AG09309 (cell line): ENCODE data around the gene ADK.

Source experiments
- DNase-seq: peaks from one replicate; pipeline ENCODE4 v3.0.0-alpha.2; 2010; ENCODE audit warnings: low read depth
- H3K4me3 ChIP-seq: 2 replicates; pipeline ENCODE4 v1.5.1; 2011; ENCODE audit warnings: mild to moderate bottlenecking, low read depth, low read length, moderate library complexity; ENCODE audit not compliant: control insufficient read depth
- CTCF ChIP-seq: IDR thresholded peaks from 2 replicates; pipeline ENCODE4 v1.5.1; 2011; ENCODE audit warnings: mild to moderate bottlenecking, low read depth, low read length, inconsistent platforms; ENCODE audit not compliant: insufficient read depth, control insufficient read depth; ENCODE audit errors: missing control alignments

Gene ADK

DNA sequence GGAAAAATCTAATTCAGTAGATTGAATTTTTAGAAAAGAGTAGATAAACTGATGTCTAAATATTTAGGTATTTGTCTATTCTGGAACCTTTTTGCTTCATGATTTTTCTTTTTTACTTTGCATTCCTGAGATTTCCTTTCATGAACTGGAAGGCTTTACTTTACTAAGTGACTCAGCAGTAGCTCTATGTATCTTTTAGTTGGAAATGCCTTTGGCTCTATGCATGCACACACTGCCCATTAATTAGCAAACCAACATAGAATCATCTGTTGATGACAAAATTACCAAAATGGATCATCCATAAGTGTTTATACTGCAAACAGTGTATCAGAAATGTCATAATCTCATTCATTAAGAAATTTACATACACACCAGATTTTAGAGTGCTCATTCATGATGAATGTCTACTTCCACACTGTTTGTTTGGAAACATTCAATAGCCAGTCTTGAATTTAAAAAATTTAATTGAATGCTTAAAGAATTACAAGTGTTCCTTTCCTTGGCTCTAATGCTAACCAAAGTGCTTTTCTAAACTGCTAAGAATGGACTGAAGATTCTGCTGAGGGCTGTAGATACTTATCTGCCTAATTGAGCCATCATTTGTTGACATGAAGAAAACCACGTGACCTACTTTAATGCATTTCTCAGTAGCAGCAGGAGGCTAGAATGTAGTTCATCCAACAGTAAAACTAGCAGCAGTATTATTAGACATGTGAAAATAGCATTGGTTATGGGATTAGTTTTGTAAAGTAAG is 282.0 kb downstream of the ADK start:
- H3K4me3 ChIP-seq: no peak overlapping the region
- TF ChIP-seq CTCF: no peak
- DNase-seq: peak; percentile 39

- TF ChIP-seq CTCF: no peak
- no peak overlapping the region for H3K4me3 ChIP-seq
- no peak for DNase-seq
These were observed 282.6 kb downstream of the ADK start for GRCh38 chr10:74433595-74433956.

- TF ChIP-seq CTCF: no peak
- no peak for DNase-seq
- no peak overlapping the region for H3K4me3 ChIP-seq
These were observed 283.0 kb downstream of the ADK start for GRCh38 chr10:74433993-74434392.

DNA sequence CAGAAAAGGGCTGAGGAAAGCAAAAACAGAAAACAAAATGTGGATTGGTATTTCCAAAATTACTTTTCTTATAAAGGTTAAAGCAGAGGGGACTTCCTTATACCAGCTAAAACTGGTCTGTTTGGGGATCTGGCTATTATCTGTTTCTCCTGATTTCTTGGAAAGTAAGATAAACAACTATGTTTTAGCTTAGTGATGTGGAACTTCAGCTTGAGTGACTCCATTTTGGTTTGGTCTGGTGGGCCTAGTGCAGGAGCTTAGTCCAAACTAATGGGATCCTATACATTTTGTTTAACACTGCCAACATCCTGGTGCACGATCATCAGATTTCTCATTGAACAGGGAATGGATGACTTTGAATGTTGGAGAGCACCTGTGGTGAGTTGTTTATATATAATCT is 283.5 kb downstream of the ADK start:
- no peak for TF ChIP-seq CTCF
- no peak for DNase-seq
- no peak overlapping the region for H3K4me3 ChIP-seq

- no peak for DNase-seq
- TF ChIP-seq CTCF: no peak
- no peak overlapping the region for H3K4me3 ChIP-seq
These were observed 285.6 kb downstream of the ADK start for GRCh38 chr10:74436523-74437170.

DNA sequence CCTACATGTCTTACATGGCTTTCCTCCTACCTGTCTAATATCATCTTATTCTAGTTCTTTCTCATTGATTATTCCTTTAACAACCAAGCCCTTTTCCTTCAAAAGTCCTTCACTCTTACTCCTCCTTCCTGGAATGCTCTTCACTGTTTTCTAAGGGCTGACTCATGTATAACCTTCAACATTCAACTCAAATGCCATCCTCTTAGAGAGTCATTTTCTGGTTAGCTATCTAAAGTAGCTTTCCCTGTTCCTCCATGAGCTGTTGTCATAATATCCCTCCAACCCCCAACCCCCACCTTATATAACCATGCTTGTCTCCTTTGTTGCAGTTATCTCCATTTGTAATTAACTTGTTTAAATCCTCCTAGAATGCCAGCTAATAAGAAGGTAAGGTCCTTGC is 286.8 kb downstream of the ADK start:
- H3K4me3 ChIP-seq: no peak overlapping the region
- TF ChIP-seq CTCF: no peak
- DNase-seq: peak; percentile 13
